ENCODE data around the gene IMMP2L.

IMMP2L gene

GRCh38 chr7:111004310-111004901 lies 557.9 kb downstream of the IMMP2L start:
- Histone ChIP-seq H3K9me3 (ENCODE audit: severe bottlenecking) (no peaks in the 10 kb centered on the region), H3K4me3 (ENCODE audit: severe bottlenecking) (no peak overlapping the region), H3K4me1 (ENCODE audit: insufficient read depth, poor library complexity, severe bottlenecking) (no peaks in the 10 kb centered on the region), H3K27ac (ENCODE audit: poor library complexity, severe bottlenecking) (no peak overlapping the region), H3K27me3 (ENCODE audit: insufficient read depth, poor library complexity, severe bottlenecking) (no peaks in the 10 kb centered on the region), H3K36me3 (ENCODE audit: low read depth) (no peaks in the 10 kb centered on the region)
- DNase-seq (ENCODE audit: low spot score) (no peak), ATAC-seq (ENCODE audit: low read depth) (no peak)
- TF ChIP-seq CTCF (IDR thresholded peaks at IDR 0.05; ENCODE audit: poor library complexity, severe bottlenecking) = no peak

GRCh38 chr7:111003883-111004282 lies 558.4 kb downstream of the IMMP2L start:
- H3K4me1 ChIP-seq (ENCODE audit: insufficient read depth, poor library complexity, severe bottlenecking) = no peaks in the 10 kb centered on the region
- H3K27ac ChIP-seq (ENCODE audit: poor library complexity, severe bottlenecking) = no peak overlapping the region
- ATAC-seq (ENCODE audit: low read depth) (no peak), DNase-seq (ENCODE audit: low spot score) (no peak)
- TF ChIP-seq CTCF (IDR thresholded peaks at IDR 0.05; ENCODE audit: poor library complexity, severe bottlenecking) = no peak
- H3K36me3 ChIP-seq (ENCODE audit: low read depth) = no peaks in the 10 kb centered on the region
- H3K27me3 ChIP-seq (ENCODE audit: insufficient read depth, poor library complexity, severe bottlenecking) = no peaks in the 10 kb centered on the region
- H3K9me3 ChIP-seq (ENCODE audit: severe bottlenecking) = no peaks in the 10 kb centered on the region
- H3K4me3 ChIP-seq (ENCODE audit: severe bottlenecking) = no peak overlapping the region

- Histone ChIP-seq H3K4me1 (ENCODE audit: insufficient read depth, poor library complexity, severe bottlenecking) (no peaks in the 10 kb centered on the region), H3K9me3 (ENCODE audit: severe bottlenecking) (no peaks in the 10 kb centered on the region), H3K4me3 (ENCODE audit: severe bottlenecking) (no peak overlapping the region), H3K36me3 (ENCODE audit: low read depth) (no peaks in the 10 kb centered on the region), H3K27ac (ENCODE audit: poor library complexity, severe bottlenecking) (no peak overlapping the region), H3K27me3 (ENCODE audit: insufficient read depth, poor library complexity, severe bottlenecking) (no peaks in the 10 kb centered on the region)
- no peak for ATAC-seq (ENCODE audit: low read depth)
- no peak for DNase-seq (ENCODE audit: low spot score)
- TF ChIP-seq CTCF (IDR thresholded peaks at IDR 0.05; ENCODE audit: poor library complexity, severe bottlenecking) = no peak
Observed at GRCh38 chr7:110994028-110994967, 568.0 kb downstream of the IMMP2L start.

GRCh38 chr7:110988890-110989501 lies 573.3 kb downstream of the IMMP2L start:
- Histone ChIP-seq H3K27ac (ENCODE audit: poor library complexity, severe bottlenecking) (no peak overlapping the region), H3K4me3 (ENCODE audit: severe bottlenecking) (no peak overlapping the region), H3K27me3 (ENCODE audit: insufficient read depth, poor library complexity, severe bottlenecking) (no peaks in the 10 kb centered on the region), H3K9me3 (ENCODE audit: severe bottlenecking) (no peaks in the 10 kb centered on the region), H3K36me3 (ENCODE audit: low read depth) (no peaks in the 10 kb centered on the region), H3K4me1 (ENCODE audit: insufficient read depth, poor library complexity, severe bottlenecking) (no peaks in the 10 kb centered on the region)
- no peak for TF ChIP-seq CTCF (IDR thresholded peaks at IDR 0.05; ENCODE audit: poor library complexity, severe bottlenecking)
- no peak for ATAC-seq (ENCODE audit: low read depth)
- DNase-seq (ENCODE audit: low spot score) = no peak

Data from RWPE2 (cell line).